CD4-positive, alpha-beta T cell treated with Interferon alpha-2 for 1 hour (primary cell): Measurements from ENCODE around the gene DCTN3.

Experiments used
- DNase-seq, 2 donors: peaks; one replicate each; pipeline ENCODE4 v3.0.0-alpha.2; 2020 to 2022

Gene DCTN3

GRCh38 chr9:34573599-34574325 lies 46.5 kb downstream of the DCTN3 start:
- DNase-seq: no peak

- DNase-seq: no peak
These were observed 47.7 kb downstream of the DCTN3 start for GRCh38 chr9:34572628-34573027.

GRCh38 chr9:34572092-34572491 lies 48.2 kb downstream of the DCTN3 start:
- no peak for DNase-seq

DNA sequence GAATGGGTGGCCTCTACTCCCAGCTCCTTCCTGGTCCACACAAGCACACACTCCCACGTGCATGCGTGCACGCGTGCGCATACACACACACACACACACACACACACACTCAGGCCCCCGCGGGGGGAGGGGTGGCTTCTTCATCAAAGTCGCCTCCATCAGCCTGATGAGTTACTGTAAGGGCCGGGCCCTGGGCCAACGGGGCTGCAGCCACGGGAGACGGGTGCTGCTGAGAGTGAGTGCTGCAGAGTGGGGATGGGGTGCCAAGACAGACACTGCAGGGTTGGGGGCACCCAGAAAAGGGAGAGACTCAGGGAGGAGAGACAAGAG lies 48.8 kb downstream of the DCTN3 start:
- DNase-seq: no peak

- no peak for DNase-seq
These were observed 49.4 kb downstream of the DCTN3 start for GRCh38 chr9:34570809-34571480.

DNA sequence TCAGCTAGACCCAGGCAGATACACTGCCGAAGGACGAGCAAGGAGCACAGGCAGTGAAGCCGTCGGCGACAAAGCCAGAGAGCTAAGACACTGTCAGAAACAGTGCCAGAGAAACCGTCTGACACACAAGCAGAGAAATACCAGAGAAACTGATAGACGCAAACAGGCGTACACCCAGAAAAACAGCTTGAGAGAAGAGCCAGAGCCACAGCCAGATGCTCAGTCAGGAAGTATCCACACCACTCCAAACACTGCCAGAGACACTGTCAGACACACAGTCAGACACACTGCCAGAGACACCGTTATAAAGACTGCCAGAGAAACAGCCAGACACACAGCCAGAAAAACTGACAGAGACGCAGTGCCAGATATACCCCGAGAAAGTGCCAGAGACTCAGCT lies 49.9 kb downstream of the DCTN3 start:
- DNase-seq: no peak

GRCh38 chr9:34568774-34569173 lies 51.5 kb downstream of the DCTN3 start:
- DNase-seq: no peak

DNA sequence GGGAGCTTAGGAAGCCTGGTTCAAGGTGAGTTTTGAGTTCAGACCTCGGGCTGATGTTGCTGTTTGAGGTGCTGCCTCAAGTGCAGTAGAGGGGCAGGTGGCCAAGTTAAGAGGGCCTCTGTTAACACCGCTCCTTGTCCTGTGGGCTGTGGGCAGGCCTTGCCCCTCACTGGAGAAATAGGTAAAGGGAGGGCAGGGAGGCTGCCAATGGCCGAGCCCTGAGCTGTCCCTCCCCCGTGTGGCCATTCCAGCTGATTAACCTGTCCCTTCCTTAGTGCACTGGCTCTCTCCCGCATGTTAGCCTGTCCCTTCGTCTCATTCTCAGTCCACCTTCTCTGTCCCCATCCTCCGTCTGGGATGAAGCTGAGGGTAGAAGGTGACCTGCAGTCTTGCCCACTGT lies 52.2 kb downstream of the DCTN3 start:
- no peak for DNase-seq

- DNase-seq: no peak
These were observed 53.3 kb downstream of the DCTN3 start for GRCh38 chr9:34566972-34567371.

- no peak for DNase-seq
These were observed 54.0 kb downstream of the DCTN3 start for GRCh38 chr9:34566322-34566721.

- no peak for DNase-seq
These were observed 54.4 kb downstream of the DCTN3 start for GRCh38 chr9:34565856-34566255.

DNA sequence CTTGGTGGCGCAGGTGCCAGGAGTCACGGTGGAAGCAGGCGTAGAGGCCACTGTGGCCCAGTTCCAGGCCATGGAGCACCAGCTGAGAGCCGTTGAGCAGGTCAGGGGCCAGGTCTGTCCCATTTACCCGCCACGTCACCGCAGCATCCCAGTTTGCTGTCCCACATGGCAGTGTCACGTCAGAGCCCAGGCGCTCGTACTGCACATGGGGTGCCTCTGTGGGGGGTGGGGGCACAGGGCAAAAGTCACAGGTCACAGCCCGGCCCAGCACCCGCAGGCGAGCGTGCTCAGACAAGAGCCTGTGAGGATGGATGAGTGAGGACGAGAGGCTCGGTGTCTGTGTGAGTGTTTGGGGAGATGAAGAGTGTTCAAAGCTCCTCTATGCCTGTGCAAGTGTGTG lies 55.7 kb downstream of the DCTN3 start:
- no peak for DNase-seq
